DMS53 treated with DMSO at 0.1 percent for 48 hours (cell line): ENCODE results near the gene TMPRSS3.

Experiments
- DNase-seq: peaks from one replicate; lab custom pipeline; 2025; ENCODE audit not compliant: unreplicated experiment; lab: John Stamatoyannopoulos, UW

TMPRSS3 gene

DNA sequence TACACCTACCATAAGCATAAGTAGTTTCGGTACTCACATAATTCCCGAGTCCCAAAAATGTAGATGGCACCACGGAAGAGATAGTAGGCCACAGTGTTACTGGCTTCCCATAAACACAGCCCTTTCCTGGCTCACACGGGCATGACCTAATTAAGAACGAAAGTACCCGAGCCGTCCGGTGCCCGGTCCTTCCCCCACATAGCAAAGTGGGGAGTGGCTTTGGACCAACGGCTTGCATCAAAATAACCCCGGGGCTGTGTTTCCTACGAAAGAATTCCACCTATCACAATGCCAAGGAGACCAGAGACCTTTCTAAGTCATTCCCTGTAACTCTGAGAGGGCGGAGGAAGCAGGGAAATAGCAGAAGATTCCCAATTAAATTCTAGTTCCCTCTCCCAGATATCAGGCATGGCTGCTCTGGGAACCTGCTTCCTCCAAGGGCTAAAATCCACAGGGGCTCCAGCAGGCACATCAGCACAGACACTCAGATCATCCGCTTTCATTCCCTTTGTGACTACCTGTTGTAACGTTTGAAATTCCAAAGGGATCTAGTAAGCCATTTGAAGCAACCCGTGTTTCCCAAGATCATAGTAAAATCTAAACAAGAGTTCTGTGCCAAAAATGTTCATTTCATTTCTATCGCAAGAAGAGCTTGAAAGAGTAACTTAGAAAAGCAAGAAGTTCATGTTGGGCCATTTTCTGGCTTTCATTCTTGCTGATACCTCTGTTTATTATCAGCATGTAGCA, at the start of gene TMPRSS3:
Gene TMPRSS3, minus strand, starts transcription at position 148 of the 747 bp plus-strand sequence. CDS start 635 bp downstream, outside the sequence.
- DNase-seq, result no peak

DNA sequence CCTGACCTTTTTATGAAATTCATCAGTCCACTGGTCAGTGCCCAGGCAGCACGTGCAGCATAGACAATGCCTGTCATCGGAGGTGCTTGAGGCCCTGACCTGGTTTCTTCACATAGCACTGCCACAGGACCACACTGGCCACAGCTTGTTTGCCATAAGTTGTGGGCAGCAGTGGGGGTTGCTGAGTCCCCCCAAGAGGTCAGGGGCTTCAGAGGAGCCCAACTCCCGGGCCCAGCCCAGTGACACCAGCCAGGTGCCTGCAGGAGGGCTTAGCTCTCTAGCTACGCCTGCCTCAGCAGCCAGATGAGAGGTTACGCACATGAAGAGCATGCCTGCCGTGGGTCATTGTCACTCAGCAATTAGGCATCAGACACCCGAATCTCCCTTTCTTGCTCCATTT, 49.5 kb upstream of the TMPRSS3 start:
- no peak for DNase-seq

DNA sequence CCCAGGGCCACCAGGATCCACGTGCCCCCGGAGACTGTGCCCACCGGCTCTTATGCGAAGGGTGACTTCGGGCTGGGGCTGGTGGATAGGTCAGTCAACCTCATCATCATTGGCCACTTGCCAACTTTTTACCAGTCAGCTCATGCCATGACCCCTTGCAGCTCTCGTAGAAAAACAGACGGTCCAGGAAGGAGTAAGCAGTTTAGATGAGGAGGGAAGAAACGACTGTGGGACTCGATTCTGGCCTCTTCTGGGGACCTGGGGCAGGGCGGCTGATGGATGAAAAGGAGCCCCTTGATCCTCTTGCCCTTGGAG, 48.9 kb upstream of the TMPRSS3 start:
- no peak for DNase-seq

DNA sequence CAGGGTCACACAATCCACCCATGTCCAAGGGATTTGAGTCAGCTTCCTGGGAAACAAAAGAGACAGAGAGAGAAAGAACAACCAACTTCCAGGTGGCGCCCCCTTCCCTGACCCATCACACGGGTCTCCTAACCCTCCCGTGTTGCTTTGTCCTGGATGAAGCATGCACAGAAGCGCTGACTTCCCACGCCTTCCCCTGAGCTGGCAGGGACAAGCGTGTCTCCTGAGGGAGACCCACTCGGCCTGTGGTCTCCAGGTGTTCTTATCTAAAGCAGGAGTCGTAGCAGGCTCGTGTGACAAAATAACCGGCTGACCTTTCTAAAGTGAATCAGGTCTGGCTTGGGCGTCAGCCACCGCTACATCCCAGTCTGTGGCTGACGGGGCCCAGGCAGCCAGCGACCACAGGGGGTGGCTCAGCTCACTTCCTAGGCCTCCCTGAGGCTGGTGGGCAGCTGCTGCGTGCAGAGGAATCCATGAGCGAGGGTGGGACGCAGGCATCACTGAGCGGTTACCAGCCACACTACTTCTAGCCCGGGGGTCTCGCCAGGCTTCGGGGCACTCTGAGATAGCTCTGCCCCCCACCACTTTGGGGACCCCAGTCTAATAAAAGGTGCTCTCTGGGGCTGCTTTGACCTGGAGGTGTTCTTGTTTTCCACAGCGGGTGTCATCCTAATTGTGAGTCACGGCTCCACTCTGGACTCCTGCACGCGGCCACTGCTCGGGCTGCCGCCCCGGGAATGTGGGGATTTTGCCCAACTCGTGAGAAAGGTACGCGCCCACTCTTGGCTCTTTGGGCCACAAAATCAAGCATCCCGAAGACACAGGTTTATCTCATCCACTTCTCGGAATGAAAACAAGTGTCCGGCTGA, 48.3 kb upstream of the TMPRSS3 start:
- no peak for DNase-seq

DNA sequence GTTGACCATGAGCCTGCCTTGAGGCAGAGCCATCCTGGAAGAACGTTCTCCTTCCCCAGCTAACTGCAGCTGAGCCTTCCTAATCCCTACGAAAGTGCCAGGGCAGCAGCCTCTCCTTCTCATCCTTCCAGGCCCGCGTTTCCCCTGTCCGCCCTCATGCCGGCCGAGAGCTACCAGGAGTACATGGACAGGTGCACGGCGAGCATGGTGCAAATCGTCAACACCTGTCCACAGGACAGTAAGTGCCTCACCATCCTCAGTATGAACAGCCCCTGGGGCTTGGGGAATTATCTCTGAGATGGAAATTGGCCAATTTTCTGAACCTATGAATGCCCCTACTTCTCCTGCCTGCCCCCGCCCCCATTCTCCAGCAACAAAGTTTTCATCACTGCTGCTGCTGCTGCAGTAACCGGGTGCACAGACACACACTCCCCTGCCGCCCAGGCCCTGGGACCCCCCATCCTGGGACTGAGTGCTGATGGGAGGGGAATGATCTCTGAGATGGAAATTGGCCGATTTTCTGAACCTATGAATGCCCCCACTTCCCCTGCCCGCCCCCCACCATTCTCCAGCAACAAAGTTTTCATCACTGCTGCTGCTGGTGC, 47.4 kb upstream of the TMPRSS3 start:
- DNase-seq, result no peak

DNA sequence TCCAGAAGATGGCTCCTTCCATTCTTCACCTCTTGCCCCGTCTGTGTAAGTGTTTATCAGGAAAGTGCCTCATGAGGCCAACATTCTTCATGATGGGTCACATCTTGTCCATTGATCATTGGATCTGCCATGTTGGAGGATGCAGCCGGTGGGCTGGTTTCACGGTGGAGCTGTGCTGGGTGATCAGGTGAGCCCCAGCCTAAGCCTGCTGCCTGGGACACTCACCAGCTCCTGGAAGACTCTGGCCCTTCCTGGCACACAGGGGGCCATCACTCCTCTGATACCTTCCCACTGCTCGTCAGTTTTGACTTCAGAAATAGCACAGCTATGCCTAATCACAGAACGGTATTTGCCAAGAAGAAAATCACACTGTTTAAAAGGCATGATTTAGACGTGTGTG, 46.1 kb upstream of the TMPRSS3 start:
- no peak for DNase-seq

- DNase-seq, result no peak
Observed at GRCh38 chr21:42440187-42440792, 44.4 kb upstream of the TMPRSS3 start.

DNA sequence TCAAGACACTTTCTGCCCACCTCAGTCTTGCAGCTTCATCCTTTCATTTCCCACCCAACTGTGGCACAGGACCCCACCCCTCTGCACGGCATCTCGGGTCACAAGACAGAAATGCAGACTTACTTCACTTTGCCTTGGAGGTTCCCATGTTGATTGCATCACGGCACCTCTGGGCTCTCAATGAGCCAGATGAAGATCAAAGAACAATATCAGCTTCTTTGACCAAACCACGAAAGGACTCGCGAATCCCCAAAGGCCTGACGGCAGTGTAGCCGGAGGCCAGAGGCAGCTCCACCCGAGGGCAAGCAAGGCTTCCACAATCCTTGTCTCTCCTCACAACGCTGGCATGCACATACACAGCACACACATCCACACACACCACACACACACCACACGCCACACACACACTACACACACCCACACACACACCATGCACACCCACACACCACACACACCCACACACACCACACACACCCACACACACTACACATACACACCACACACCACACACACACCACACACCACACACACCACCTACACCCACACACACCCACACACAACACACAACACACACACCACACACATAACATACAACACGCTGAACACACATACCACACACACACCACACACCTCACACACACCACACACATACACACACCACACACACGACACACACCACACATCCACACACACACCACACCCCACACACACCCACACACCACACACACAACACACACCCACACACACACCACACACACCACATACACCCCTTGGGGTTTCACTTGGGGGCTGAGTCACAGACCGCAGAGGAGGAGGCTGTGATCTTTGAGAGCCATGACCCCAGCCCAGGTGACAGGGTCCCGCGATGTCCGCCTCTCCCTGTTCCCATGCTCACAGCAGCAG, 43.7 kb upstream of the TMPRSS3 start:
- DNase-seq, result no peak

GRCh38 chr21:42438316-42439205, 42.7 kb upstream of the TMPRSS3 start:
- no peak for DNase-seq

- DNase-seq, result no peak
Observed at GRCh38 chr21:42437786-42438185, 41.9 kb upstream of the TMPRSS3 start.

- no peak for DNase-seq
Observed at GRCh38 chr21:42436914-42437313, 41.1 kb upstream of the TMPRSS3 start.

DNA sequence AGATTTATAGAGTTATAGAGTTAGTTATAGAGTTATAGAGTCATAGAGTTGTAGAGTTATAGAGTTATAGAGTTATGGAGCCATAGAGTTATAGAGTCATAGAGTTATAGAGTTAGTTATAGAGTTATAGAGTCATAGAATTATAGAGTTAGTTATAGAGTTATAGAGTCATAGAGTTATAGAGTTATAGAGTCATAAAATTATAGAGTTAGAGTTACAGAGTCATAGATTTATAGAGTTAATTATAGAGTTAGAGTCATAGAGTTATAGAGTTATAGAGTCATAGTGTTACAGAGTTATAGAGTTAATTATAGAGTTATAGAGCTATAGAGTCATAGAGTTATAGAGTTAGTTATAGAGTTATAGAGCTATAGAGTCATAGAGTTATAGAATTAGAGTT, 40.0 kb upstream of the TMPRSS3 start:
- DNase-seq, result no peak

- DNase-seq, result no peak
Observed at GRCh38 chr21:42435401-42435800, 39.5 kb upstream of the TMPRSS3 start.

DNA sequence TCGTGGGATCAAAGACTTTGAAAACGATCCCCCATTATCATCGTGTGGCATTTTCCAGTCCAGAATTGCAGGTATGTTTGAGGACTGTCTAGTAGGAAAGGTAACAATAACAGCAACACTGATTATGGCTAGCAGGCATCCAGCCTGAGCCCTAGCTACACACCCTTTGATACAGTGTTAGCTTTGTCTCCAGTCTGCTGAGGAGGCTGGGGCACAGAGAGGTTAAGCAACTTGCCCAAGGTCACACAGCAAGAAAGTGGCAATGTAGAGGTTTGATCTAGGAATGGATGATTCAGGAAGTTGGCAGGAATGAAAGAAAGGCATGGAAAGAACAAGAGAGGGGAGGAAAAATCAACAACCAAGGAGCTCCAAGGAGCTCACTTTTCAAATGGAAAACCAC, 39.0 kb upstream of the TMPRSS3 start:
- no peak for DNase-seq

DNA sequence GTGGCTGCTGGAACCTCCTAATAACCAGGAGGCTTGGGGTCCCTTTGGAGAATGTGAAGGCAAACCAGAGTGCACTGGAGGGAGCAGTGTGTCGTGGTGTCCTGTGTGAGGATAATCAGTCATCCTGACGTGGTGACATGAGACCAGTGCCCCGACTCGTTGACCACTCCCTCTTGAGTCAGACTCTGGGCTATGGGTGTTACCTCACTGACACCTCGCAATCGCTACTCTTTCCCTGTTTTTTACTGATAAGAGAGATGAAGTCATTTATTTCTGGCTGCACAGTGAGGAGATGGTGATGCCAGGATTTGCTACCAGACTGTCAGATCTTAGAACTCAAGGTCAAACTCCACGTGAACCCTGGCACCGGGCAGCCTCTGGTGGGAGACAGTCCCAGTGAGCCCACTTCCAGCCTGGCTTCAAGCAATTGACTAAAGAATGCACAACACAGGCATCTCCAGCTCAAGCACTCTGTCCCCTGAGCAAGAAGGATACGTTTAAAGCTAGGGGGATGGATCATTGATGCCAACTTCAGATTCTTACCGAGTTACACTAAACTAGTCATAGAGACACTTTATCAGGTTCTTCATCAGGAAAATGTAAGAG, 38.2 kb upstream of the TMPRSS3 start:
- no peak for DNase-seq

DNA sequence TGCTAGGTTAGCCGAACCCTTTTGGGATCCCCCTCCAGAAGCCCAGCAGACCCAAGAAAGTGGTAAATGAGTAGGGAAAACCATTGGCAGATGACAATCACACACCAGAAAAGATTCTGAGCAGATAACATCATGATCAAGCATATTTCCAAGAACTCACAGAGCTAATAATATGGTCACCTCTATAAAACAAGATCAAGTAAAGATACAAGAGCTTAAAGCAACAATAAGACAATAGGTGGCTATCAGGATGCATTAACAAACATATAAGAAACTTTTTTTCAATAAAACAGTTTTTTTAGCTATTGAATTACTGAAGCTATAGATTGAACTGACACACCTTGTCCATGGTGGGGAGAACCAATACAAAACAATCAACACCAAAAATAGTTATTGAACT, 36.8 kb upstream of the TMPRSS3 start:
- no peak for DNase-seq

GRCh38 chr21:42431196-42431595, 35.3 kb upstream of the TMPRSS3 start:
- DNase-seq, result no peak

DNA sequence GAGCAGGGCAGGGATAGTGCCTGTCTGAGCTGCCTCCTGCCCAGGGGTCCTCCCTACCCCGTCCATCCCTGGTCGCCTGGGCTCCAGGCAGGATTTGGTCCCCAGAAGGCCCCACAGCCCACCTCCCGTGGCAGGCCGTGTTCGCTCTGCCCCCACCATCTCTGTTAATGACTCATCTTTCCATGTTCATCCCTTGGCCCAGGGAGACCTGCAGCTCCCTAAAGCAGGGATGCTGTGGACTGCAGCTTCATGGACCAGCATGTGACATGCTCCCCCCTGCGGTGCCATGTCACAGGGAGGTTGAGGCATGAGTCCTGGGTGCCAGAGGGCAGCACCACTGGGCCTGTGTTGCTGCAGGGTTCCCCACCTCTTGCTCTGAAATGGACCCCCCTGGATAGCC, 34.7 kb upstream of the TMPRSS3 start:
- no peak for DNase-seq

DNA sequence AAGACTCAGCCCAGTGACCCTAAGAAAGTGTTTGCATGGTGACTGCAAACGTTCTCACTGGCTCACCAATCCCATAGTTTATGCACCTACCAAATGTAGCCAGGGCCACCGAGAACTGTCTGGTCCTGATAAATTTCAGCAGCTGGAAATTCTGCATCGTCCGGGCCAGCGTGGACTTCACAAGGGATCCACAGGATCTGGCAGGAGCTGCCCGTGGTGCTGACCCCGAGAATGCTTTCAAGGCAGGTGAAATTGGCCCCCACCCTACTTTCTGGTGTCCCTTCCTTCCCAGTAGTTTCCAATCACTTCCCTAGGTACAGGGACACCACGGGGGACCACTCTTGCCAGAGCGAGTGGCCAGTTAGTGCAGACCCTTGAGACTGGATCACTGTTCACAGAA, 34.0 kb upstream of the TMPRSS3 start:
- no peak for DNase-seq
